Activated T-cell treated with anti-CD3 and anti-CD28 coated beads for 48 hours (primary cell): Measurements from ENCODE around the gene PER1.
A peak's percentile ranks its signal among the peaks of the same experiment; 100 is the strongest.

Source experiments
- DNase-seq: peaks from one replicate; pipeline ENCODE4 v3.0.0-alpha.2; 2020; ENCODE audit warnings: low read depth

PER1 gene

GRCh38 chr17:8141741-8142140 lies 10.5 kb downstream of the PER1 start:
- no peak for DNase-seq

- no peak for DNase-seq
Measured at GRCh38 chr17:8141045-8141444, 11.2 kb downstream of the PER1 start.

- DNase-seq, result no peak
Measured at GRCh38 chr17:8140065-8141029, 11.9 kb downstream of the PER1 start.

GRCh38 chr17:8138672-8139371 lies 13.4 kb downstream of the PER1 start:
- DNase-seq, result peak; percentile 99

- DNase-seq, result no peak
Measured at GRCh38 chr17:8138374-8138671, 13.9 kb downstream of the PER1 start.

GRCh38 chr17:8137645-8138373 lies 14.4 kb downstream of the PER1 start:
- DNase-seq, result no peak

GRCh38 chr17:8133941-8134340 lies 18.3 kb downstream of the PER1 start:
- DNase-seq, result no peak

GRCh38 chr17:8133399-8133798 lies 18.8 kb downstream of the PER1 start:
- no peak for DNase-seq

- DNase-seq, result no peak
Measured at GRCh38 chr17:8131844-8132441, 20.3 kb downstream of the PER1 start.

GRCh38 chr17:8128125-8128784 lies 23.9 kb downstream of the PER1 start:
- no peak for DNase-seq

GRCh38 chr17:8126491-8127066 lies 25.6 kb downstream of the PER1 start:
- DNase-seq, result no peak

GRCh38 chr17:8125947-8126490 lies 26.2 kb downstream of the PER1 start:
- DNase-seq, result no peak

GRCh38 chr17:8125154-8125946 lies 26.9 kb downstream of the PER1 start:
- DNase-seq, result peak; percentile 84

- no peak for DNase-seq
Measured at GRCh38 chr17:8124350-8125153, 27.7 kb downstream of the PER1 start.

- DNase-seq, result no peak
Measured at GRCh38 chr17:8123695-8124349, 28.4 kb downstream of the PER1 start, which contains the start of gene HES7. Gene HES7, minus strand, starts transcription at chr17:8124106. Its CDS starts 22 bp downstream, at chr17:8124084.

- DNase-seq, result peak; percentile 50
Measured at GRCh38 chr17:8122924-8123694, 29.1 kb downstream of the PER1 start.

- DNase-seq, result no peak
Measured at GRCh38 chr17:8122422-8122923, 29.7 kb downstream of the PER1 start.
